K562 (cell line): ENCODE measurements around the gene MIDN. TPM values are rescaled to one million over a fixed set of nuclear protein-coding genes. Genes with fewer than 3 reads are reported as not detected.
A peak's percentile ranks its signal among the peaks of the same experiment; 100 is the strongest.

Experiments used
- ATF6 ChIP-seq: sonication (generic); formaldehyde crosslinking; IDR thresholded peaks from 2 replicates; pipeline ENCODE4 v1.4.0; 2020; ENCODE audit warnings: mild to moderate bottlenecking, missing genetic modification reagents
- CBFA2T2 ChIP-seq: fragments of 450-650 bp; conservative IDR thresholded peaks from 2 replicates; pipeline ENCODE4 v1.6.1; 2017; ENCODE audit warnings: mild to moderate bottlenecking
- ETV1 ChIP-seq: fragments of 450-650 bp; conservative IDR thresholded peaks from 2 replicates; pipeline ENCODE4 v1.6.1; 2016; ENCODE audit warnings: missing genetic modification characterization, control low read depth, low read depth, missing compliant biosample characterization
- HNRNPLL ChIP-seq: fragments of 200-400 bp; formaldehyde crosslinking; IDR thresholded peaks from 2 replicates; pipeline ENCODE4 v1.6.1; 2017; ENCODE audit warnings: low read length, low read depth, mild to moderate bottlenecking; ENCODE audit not compliant: poor library complexity, severe bottlenecking
- MXI1 ChIP-seq: IDR thresholded peaks from 2 replicates; pipeline ENCODE4 v1.6.1; 2011; ENCODE audit warnings: low read depth, mild to moderate bottlenecking, improper control_type of control experiment, low read length
- PCBP2 ChIP-seq: fragments of 200-400 bp; formaldehyde crosslinking; IDR thresholded peaks from 2 replicates; pipeline ENCODE4 v1.6.1; 2018; ENCODE audit warnings: low read length, low read depth, mild to moderate bottlenecking, moderate library complexity; ENCODE audit not compliant: poor library complexity, severe bottlenecking
- SIN3A ChIP-seq, 2 experiments: fragments of 150-350 bp in 1 of 2; IDR thresholded peaks; 2 replicates each; pipeline ENCODE4 v1.6.1; 2011 to 2016; ENCODE audit warnings: borderline replicate concordance in 2 of 2, low read depth in 2 of 2, low read length in 2 of 2, mild to moderate bottlenecking in 2 of 2, moderate library complexity in 2 of 2; ENCODE audit not compliant: control insufficient read depth in 1 of 2
- SMARCB1 ChIP-seq: IDR thresholded peaks from 2 replicates; pipeline ENCODE4 v1.6.1; 2011; ENCODE audit warnings: improper control_type of control experiment, low read depth; ENCODE audit not compliant: insufficient read length
- SP1 ChIP-seq: sonication (generic); formaldehyde crosslinking; IDR thresholded peaks from 2 replicates; pipeline ENCODE4 v1.8.1; 2022; ENCODE audit warnings: mild to moderate bottlenecking, missing genetic modification reagents
- TEAD2 ChIP-seq: fragments of 450-650 bp; IDR thresholded peaks from 2 replicates; pipeline ENCODE4 v1.6.1; 2016; ENCODE audit warnings: missing genetic modification characterization, control low read depth, missing compliant biosample characterization
- TFAM ChIP-seq: fragments of 250-450 bp; sonication (Bioruptor Pico); conservative IDR thresholded peaks from 2 replicates; pipeline ENCODE4 v1.5.0; 2021; ENCODE audit warnings: mild to moderate bottlenecking, moderate library complexity
- ZBED1 ChIP-seq: IDR thresholded peaks from 2 replicates; pipeline ENCODE4 v1.6.1; 2014
- ZNF324 ChIP-seq: fragments of 250-450 bp; sonication (Bioruptor Pico); IDR thresholded peaks from 2 replicates; pipeline ENCODE4 v1.4.0; 2020; ENCODE audit warnings: mild to moderate bottlenecking
- ZNF586 ChIP-seq: fragments of 450-650 bp; formaldehyde crosslinking; conservative IDR thresholded peaks from 2 replicates; pipeline ENCODE4 v1.4.0; 2020; ENCODE audit warnings: mild to moderate bottlenecking, moderate library complexity
- polyA plus RNA-seq, 8 experiments: library from polyadenylated mRNA; depleted of rRNA in 4 of 8; stranded (reverse) in 5 of 8; unstranded in 3 of 8; fragments of >200 nt; fragmentation: Nextera tagmentation in 2 of 8; fragmentation: Illumina TruSeq in 1 of 8; extraction: Ambion mirVana in 2 of 8; extraction: Trizol in 1 of 8; gene quantifications; 2 replicates each; pipeline versions ENCODE4 v1.2.1 to v1.2.3, GENCODE V29; 2011 to 2014; ENCODE audit warnings: inconsistent platforms in 1 of 8, missing spikeins in 1 of 8
- total RNA-seq, 7 experiments: library from RNA; depleted of rRNA in 6 of 7; stranded (reverse); fragments of >200 nt in 6 of 7; fragmentation: Illumina TruSeq in 2 of 7; extraction: Trizol in 2 of 7; gene quantifications; 2 replicates each; pipeline versions ENCODE4 v1.2.1 to v1.2.3, GENCODE V29; 2011 to 2021; ENCODE audit warnings: low replicate concordance in 1 of 7
- TF ChIP-seq, protein P1 (sequence below): fragments of 450-650 bp; IDR thresholded peaks from 2 replicates; pipeline ENCODE4 v1.6.1; 2016
- TF ChIP-seq, protein P2 (sequence below): fragments of 450-650 bp; IDR thresholded peaks from 2 replicates; pipeline ENCODE4 v1.6.1; 2016; ENCODE audit warnings: mild to moderate bottlenecking
- TF ChIP-seq, protein P3 (sequence below): IDR thresholded peaks from 3 replicates; pipeline ENCODE4 v1.6.1; 2011; ENCODE audit warnings: borderline replicate concordance, mild to moderate bottlenecking; ENCODE audit not compliant: insufficient read length, insufficient read depth
- TF ChIP-seq, protein P4 (sequence below): sonication (generic); formaldehyde crosslinking; IDR thresholded peaks from 2 replicates; pipeline ENCODE4 v1.8.1; 2023; ENCODE audit warnings: mild to moderate bottlenecking, missing genetic modification reagents

The MIDN gene
- total and polyA plus RNA-seq, 9 of the 15 experiments (the other 6 are each of a cell fraction or from before 2014, with no cell fraction given), result 0.17 to 120 (median 10.1) TPM

DNA sequence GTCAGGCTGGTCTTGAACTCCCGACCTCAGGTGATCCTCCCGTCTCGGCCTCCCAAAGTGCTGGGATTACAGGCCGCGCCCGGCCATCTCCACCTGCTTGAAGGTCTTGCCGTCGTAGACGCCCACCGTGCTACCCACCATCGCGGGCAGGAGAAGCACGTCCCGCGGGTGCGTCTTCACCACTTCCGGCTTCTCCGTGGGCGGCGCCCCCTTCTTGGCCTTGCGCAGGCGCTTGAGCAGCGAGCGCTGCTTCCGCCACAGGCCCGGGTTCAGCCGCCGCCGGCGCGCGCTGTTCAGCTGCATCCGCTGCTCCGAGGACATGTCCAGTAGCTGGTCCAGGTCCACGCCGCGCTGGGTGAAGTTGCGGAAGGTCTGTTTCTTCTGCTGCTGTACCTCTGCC is 58.9 kb downstream of the MIDN start (continued):
- TF ChIP-seq ZNF586 (CRISPR knock-in tag), result no peak
- TF ChIP-seq SP1 (CRISPR knock-in tag), result no peak
- TF ChIP-seq TEAD2 (tag), result no peak
- no peak for TF ChIP-seq SIN3A (IDR thresholded peaks at IDR 0.05; ENCODE audit: borderline replicate concordance in 2 of 2, control insufficient read depth in 1 of 2, low read depth in 2 of 2, low read length in 2 of 2)
- TF ChIP-seq, protein P1, sequence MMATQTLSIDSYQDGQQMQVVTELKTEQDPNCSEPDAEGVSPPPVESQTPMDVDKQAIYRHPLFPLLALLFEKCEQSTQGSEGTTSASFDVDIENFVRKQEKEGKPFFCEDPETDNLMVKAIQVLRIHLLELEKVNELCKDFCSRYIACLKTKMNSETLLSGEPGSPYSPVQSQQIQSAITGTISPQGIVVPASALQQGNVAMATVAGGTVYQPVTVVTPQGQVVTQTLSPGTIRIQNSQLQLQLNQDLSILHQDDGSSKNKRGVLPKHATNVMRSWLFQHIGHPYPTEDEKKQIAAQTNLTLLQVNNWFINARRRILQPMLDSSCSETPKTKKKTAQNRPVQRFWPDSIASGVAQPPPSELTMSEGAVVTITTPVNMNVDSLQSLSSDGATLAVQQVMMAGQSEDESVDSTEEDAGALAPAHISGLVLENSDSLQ, result no peak
- TF ChIP-seq HNRNPLL, result peak; percentile 82
- no peak for TF ChIP-seq PCBP2
- no peak for TF ChIP-seq SMARCB1
- TF ChIP-seq, protein P2, sequence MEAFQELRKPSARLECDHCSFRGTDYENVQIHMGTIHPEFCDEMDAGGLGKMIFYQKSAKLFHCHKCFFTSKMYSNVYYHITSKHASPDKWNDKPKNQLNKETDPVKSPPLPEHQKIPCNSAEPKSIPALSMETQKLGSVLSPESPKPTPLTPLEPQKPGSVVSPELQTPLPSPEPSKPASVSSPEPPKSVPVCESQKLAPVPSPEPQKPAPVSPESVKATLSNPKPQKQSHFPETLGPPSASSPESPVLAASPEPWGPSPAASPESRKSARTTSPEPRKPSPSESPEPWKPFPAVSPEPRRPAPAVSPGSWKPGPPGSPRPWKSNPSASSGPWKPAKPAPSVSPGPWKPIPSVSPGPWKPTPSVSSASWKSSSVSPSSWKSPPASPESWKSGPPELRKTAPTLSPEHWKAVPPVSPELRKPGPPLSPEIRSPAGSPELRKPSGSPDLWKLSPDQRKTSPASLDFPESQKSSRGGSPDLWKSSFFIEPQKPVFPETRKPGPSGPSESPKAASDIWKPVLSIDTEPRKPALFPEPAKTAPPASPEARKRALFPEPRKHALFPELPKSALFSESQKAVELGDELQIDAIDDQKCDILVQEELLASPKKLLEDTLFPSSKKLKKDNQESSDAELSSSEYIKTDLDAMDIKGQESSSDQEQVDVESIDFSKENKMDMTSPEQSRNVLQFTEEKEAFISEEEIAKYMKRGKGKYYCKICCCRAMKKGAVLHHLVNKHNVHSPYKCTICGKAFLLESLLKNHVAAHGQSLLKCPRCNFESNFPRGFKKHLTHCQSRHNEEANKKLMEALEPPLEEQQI, result no peak
- TF ChIP-seq ZNF324 (CRISPR knock-in tag), result no peak
- no peak for TF ChIP-seq ATF6 (CRISPR knock-in tag)
- TF ChIP-seq ZBED1, result no peak
- TF ChIP-seq, protein P3, sequence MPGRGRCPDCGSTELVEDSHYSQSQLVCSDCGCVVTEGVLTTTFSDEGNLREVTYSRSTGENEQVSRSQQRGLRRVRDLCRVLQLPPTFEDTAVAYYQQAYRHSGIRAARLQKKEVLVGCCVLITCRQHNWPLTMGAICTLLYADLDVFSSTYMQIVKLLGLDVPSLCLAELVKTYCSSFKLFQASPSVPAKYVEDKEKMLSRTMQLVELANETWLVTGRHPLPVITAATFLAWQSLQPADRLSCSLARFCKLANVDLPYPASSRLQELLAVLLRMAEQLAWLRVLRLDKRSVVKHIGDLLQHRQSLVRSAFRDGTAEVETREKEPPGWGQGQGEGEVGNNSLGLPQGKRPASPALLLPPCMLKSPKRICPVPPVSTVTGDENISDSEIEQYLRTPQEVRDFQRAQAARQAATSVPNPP, result no peak
- no peak for TF ChIP-seq TFAM (CRISPR knock-in tag)
- TF ChIP-seq CBFA2T2, result no peak
- peak; percentile 78 for TF ChIP-seq ETV1 (tag)
- TF ChIP-seq, protein P4, sequence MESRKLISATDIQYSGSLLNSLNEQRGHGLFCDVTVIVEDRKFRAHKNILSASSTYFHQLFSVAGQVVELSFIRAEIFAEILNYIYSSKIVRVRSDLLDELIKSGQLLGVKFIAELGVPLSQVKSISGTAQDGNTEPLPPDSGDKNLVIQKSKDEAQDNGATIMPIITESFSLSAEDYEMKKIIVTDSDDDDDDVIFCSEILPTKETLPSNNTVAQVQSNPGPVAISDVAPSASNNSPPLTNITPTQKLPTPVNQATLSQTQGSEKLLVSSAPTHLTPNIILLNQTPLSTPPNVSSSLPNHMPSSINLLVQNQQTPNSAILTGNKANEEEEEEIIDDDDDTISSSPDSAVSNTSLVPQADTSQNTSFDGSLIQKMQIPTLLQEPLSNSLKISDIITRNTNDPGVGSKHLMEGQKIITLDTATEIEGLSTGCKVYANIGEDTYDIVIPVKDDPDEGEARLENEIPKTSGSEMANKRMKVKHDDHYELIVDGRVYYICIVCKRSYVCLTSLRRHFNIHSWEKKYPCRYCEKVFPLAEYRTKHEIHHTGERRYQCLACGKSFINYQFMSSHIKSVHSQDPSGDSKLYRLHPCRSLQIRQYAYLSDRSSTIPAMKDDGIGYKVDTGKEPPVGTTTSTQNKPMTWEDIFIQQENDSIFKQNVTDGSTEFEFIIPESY, result peak; percentile 60
- TF ChIP-seq MXI1, result no peak
